Esophagus muscularis mucosa (tissue), 4 donors: ENCODE results near the gene REXO4.
A peak's percentile ranks its signal among the peaks of the same experiment; 100 is the strongest.

Experiments used
- EP300 ChIP-seq: sonication (generic); formaldehyde crosslinking; IDR thresholded peaks from one replicate; pipeline ENCODE4 v1.6.1; 2017; ENCODE audit warnings: antibody characterized with exemption
- POLR2A ChIP-seq: fragments of 450-650 bp; IDR thresholded peaks from one replicate; pipeline ENCODE4 v1.6.1; 2017; ENCODE audit warnings: antibody characterized with exemption, moderate library complexity, mild to moderate bottlenecking, low read depth
- POLR2AphosphoS5 ChIP-seq, 2 donors: sonication (generic); formaldehyde crosslinking; IDR thresholded peaks; one replicate each; pipeline ENCODE4 v1.6.1; 2017; ENCODE audit warnings: antibody characterized with exemption in 2 of 2
- TF ChIP-seq, protein P1 (sequence below), 3 experiments: fragments of 200-600 bp in 2 of 3; fragments of 450-650 bp in 1 of 3; sonication (generic) in 2 of 3; IDR thresholded peaks; one replicate each; pipeline ENCODE4 v1.5.1; 2017 to 2019; ENCODE audit warnings: antibody characterized with exemption in 3 of 3, mild to moderate bottlenecking in 2 of 3, moderate library complexity in 1 of 3

DNA sequence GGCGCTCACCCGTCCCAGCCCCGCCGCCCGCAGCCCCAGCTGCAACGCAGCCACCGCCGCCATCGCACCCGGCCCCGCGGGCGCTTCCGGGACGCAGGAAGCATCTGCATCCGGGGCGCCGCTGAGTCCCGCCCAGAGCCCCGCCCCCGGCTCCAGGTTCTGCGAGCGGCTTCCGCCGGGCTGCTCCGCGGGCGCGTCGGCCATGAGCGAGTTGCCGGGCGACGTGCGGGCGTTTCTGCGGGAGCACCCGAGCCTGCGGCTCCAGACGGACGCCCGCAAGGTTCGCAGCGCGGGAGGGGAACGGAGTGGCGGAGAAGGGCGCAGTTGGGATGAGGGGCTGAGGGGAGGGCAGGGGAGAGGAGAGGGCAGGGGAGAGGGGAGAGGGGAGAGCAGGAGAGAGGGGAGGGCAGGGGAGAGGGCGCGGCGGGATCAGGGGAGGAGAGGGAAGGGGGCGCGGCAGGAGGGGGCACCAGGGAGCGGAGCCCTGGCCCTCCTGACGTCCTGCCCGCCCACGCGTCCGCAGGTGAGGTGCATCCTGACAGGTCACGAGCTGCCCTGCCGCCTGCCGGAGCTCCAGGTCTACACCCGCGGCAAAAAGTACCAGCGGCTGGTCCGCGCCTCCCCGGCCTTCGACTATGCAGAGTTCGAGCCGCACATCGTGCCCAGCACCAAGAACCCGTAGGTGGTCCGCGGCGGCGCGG lies 61.3 kb downstream of the REXO4 start, which contains the start of the genes SURF1 and SURF2:
- TF ChIP-seq, protein P1, sequence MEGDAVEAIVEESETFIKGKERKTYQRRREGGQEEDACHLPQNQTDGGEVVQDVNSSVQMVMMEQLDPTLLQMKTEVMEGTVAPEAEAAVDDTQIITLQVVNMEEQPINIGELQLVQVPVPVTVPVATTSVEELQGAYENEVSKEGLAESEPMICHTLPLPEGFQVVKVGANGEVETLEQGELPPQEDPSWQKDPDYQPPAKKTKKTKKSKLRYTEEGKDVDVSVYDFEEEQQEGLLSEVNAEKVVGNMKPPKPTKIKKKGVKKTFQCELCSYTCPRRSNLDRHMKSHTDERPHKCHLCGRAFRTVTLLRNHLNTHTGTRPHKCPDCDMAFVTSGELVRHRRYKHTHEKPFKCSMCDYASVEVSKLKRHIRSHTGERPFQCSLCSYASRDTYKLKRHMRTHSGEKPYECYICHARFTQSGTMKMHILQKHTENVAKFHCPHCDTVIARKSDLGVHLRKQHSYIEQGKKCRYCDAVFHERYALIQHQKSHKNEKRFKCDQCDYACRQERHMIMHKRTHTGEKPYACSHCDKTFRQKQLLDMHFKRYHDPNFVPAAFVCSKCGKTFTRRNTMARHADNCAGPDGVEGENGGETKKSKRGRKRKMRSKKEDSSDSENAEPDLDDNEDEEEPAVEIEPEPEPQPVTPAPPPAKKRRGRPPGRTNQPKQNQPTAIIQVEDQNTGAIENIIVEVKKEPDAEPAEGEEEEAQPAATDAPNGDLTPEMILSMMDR (IDR thresholded peaks at IDR 0.05): no peak
- TF ChIP-seq EP300 (no peak), POLR2A (no peak), POLR2AphosphoS5 (IDR thresholded peaks at IDR 0.05) (peak; percentile 77 to 88)
